OCI-LY1 (cell line): Measurements from ENCODE around the gene UNC5B.

Source experiments
- EZH2 ChIP-seq: fragments of 200-600 bp; sonication (generic), shearing (Covaris generic); IDR thresholded peaks from 2 replicates; pipeline ENCODE4 v1.8.0; 2017; ENCODE audit warnings: borderline replicate concordance, mixed run types, mild to moderate bottlenecking, antibody characterized with exemption, low read length, moderate library complexity, mixed read lengths
- TF ChIP-seq, protein P1 (sequence below): fragments of 200-600 bp; sonication (generic), shearing (Covaris generic); IDR thresholded peaks from 2 replicates; pipeline ENCODE4 v1.5.1; 2017; ENCODE audit warnings: mild to moderate bottlenecking, antibody characterized with exemption, low read length, moderate library complexity, mixed read lengths

DNA sequence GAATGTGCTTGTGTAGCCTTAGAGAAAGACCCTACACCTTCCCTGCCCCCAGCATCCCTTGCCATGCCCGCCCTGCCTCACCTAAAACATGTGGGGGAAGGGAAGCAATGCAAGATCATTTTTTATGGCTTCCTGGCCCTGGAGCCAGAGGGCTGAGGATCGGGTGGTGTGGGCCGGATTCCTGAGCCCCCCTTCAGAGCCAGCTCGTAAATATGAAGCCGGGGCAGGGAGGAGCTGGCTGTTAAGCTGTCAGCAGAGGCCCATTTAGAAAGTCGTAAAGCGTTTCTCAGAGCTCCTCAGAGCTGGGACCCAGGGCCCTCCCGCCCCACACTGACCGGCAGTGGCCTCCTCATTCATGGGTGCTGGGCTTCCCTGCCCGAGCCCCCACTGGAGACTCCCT, 23.9 kb downstream of the UNC5B start:
- TF ChIP-seq, protein P1, sequence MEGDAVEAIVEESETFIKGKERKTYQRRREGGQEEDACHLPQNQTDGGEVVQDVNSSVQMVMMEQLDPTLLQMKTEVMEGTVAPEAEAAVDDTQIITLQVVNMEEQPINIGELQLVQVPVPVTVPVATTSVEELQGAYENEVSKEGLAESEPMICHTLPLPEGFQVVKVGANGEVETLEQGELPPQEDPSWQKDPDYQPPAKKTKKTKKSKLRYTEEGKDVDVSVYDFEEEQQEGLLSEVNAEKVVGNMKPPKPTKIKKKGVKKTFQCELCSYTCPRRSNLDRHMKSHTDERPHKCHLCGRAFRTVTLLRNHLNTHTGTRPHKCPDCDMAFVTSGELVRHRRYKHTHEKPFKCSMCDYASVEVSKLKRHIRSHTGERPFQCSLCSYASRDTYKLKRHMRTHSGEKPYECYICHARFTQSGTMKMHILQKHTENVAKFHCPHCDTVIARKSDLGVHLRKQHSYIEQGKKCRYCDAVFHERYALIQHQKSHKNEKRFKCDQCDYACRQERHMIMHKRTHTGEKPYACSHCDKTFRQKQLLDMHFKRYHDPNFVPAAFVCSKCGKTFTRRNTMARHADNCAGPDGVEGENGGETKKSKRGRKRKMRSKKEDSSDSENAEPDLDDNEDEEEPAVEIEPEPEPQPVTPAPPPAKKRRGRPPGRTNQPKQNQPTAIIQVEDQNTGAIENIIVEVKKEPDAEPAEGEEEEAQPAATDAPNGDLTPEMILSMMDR: no peak
- no peak for TF ChIP-seq EZH2
